Adrenal gland (tissue), 12 donors: Measurements from ENCODE around the gene PTPN23. TPM values are rescaled to one million over a fixed set of nuclear protein-coding genes. Genes with fewer than 3 reads are reported as not detected.

ENCODE experiments used
- DNase-seq, 7 donors: peaks; one replicate each; pipeline ENCODE4 v3.0.0-alpha.2; 2019 to 2020
- H3K27ac ChIP-seq, 5 donors: fragments of 200-600 bp; sonication (generic) in 4 of 5; 1 replicate in 3 of 5; 2 replicates in 2 of 5; pipeline versions ENCODE4 v1.5.1 to v1.8.0; 2016 to 2020; ENCODE audit warnings: mild to moderate bottlenecking in 1 of 5
- H3K27me3 ChIP-seq: fragments of 200-600 bp; 2 replicates; pipeline ENCODE4 v1.8.0; 2021
- H3K36me3 ChIP-seq, 2 donors: fragments of 200-600 bp; replicated peaks in 1 of 2; 1 replicate in 1 of 2; 2 replicates in 1 of 2; pipeline versions ENCODE4 v1.5.1 to v1.8.0; 2018 to 2022
- H3K4me1 ChIP-seq, 2 donors: fragments of 200-600 bp; replicated peaks in 1 of 2; 1 replicate in 1 of 2; 2 replicates in 1 of 2; pipeline versions ENCODE4 v1.5.1 to v1.8.0; 2018 to 2021
- H3K4me3 ChIP-seq, 4 donors: fragments of 200-600 bp; sonication (generic) in 3 of 4; one replicate each; pipeline ENCODE4 v1.5.1; 2016 to 2018
- H3K9me3 ChIP-seq, 3 donors: fragments of 200-600 bp; sonication (generic) in 1 of 3; replicated peaks in 1 of 3; 1 replicate in 2 of 3; 2 replicates in 1 of 3; pipeline versions ENCODE4 v1.5.1 to v1.8.0; 2016 to 2021
- CTCF ChIP-seq, 6 experiments: fragments of 450-650 bp in 4 of 6; fragments of 200-600 bp in 2 of 6; sonication (generic) in 1 of 6; IDR thresholded peaks; 1 replicate in 5 of 6; 2 replicates in 1 of 6; pipeline versions ENCODE4 v1.5.1 to v1.8.0; 2016 to 2021; ENCODE audit warnings: antibody characterized with exemption in 6 of 6, mild to moderate bottlenecking in 2 of 6, moderate library complexity in 1 of 6
- POLR2A ChIP-seq, 2 donors: fragments of 450-650 bp; IDR thresholded peaks; one replicate each; pipeline ENCODE4 v1.6.1; 2017; ENCODE audit warnings: antibody characterized with exemption in 2 of 2, mild to moderate bottlenecking in 2 of 2, moderate library complexity in 1 of 2
- WGBS, 4 donors: extraction: QIAGEN DNeasy Blood & Tissue Kit in 2 of 4; methylation state at CpG; one replicate each; pipeline versions ENCODE4 v1.1.5 to v1.1.7; 2013 to 2017; 5-methylcytosine and 5-hydroxymethylcytosine counted together
- intact Hi-C, 2 donors: fragments of 100-400 bp; cut with DNase I; formaldehyde crosslinking; loops; one replicate each; pipeline versions ENCODE4 v1.14.1 to v1.15.0; 2022 to 2023
- polyA plus RNA-seq, 3 donors: library from polyadenylated mRNA; stranded (reverse); fragments of 200-250 nt in 2 of 3; fragments of 350-450 nt in 1 of 3; fragmentation: Illumina TruSeq in 1 of 3; extraction: RNeasy Lipid Tissue Mini Kit (QIAGEN cat#74804) in 1 of 3; gene quantifications; one replicate each; pipeline ENCODE4 v1.2.3, GENCODE V29; 2013 to 2014
- total RNA-seq, 9 donors: library from RNA; depleted of rRNA in 4 of 9; stranded (reverse); fragments of >200 nt in 4 of 9; fragments of 120-200 nt in 1 of 9; fragmentation: NEBNext Ultra II Directional in 1 of 9; extraction: Animal tissue kit (Norgen Biotek cat#: 25700) in 1 of 9; gene quantifications; one replicate each; pipeline versions ENCODE4 v1.1.0 to v1.2.4, GENCODE V29; 2013 to 2023
- donor health status: healthy with polysubstance abuse.
- donor health status: Bipolar disorder and iron deficiency.
- donor health status: DM: yes; HTN: yes; CAD: no.
- donor health status: DM: no; HTN: no; CAD: no.
- donor health status: DM: no; HTN: no; CAD: no.
- donor health status: DM: yes; HTN: yes; CAD: no.

Gene PTPN23
- total and polyA plus RNA-seq, 12 donors = 8.4 to 70.0 (median 33.9) TPM

GRCh38 chr3:47404431-47404876, 23.6 kb downstream of the PTPN23 start:
- WGBS, 4 donors = 76 to 82% (median 79%) methylated on average over 8 to 13 of the region's 13 CpGs
- Histone ChIP-seq H3K4me3 (no peak overlapping the region), H3K27ac (peak overlapping the region in 4 of 5 donors; percentile 6 to 90 (median 55)), H3K4me1 (peaks cover 21 to 22% of the 10 kb centered on the region in 2 donors), H3K36me3 (peaks cover 0 to 35% of the 10 kb centered on the region in 2 donors), H3K27me3 (no peaks in the 10 kb centered on the region), H3K9me3 (no peaks in the 10 kb centered on the region)
- TF ChIP-seq POLR2A (IDR thresholded peaks at IDR 0.05) = no peak
- TF ChIP-seq CTCF (IDR thresholded peaks at IDR 0.05) = no peak
- intact Hi-C loops = no loop called here
- DNase-seq = peak in 2 of 7 donors; percentile 32 to 50

GRCh38 chr3:47404955-47405790, 24.4 kb downstream of the PTPN23 start:
- Histone ChIP-seq H3K4me3 (no peak overlapping the region), H3K36me3 (peaks cover 0 to 42% of the 10 kb centered on the region in 2 donors), H3K4me1 (peaks cover 21 to 22% of the 10 kb centered on the region in 2 donors), H3K27ac (peak overlapping the region in 4 of 5 donors; percentile 6 to 90 (median 55)), H3K27me3 (no peaks in the 10 kb centered on the region), H3K9me3 (no peaks in the 10 kb centered on the region)
- peak in 1 of 2 donors; percentile 19 for TF ChIP-seq POLR2A (IDR thresholded peaks at IDR 0.05)
- no peak for TF ChIP-seq CTCF (IDR thresholded peaks at IDR 0.05)
- 35 to 55% (median 46%) methylated on average over 6 to 9 of the region's 9 CpGs for WGBS, 4 donors
- peak in 6 of 7 donors; percentile 36 to 73 (median 67) for DNase-seq
- intact Hi-C loops = no loop called here

DNA sequence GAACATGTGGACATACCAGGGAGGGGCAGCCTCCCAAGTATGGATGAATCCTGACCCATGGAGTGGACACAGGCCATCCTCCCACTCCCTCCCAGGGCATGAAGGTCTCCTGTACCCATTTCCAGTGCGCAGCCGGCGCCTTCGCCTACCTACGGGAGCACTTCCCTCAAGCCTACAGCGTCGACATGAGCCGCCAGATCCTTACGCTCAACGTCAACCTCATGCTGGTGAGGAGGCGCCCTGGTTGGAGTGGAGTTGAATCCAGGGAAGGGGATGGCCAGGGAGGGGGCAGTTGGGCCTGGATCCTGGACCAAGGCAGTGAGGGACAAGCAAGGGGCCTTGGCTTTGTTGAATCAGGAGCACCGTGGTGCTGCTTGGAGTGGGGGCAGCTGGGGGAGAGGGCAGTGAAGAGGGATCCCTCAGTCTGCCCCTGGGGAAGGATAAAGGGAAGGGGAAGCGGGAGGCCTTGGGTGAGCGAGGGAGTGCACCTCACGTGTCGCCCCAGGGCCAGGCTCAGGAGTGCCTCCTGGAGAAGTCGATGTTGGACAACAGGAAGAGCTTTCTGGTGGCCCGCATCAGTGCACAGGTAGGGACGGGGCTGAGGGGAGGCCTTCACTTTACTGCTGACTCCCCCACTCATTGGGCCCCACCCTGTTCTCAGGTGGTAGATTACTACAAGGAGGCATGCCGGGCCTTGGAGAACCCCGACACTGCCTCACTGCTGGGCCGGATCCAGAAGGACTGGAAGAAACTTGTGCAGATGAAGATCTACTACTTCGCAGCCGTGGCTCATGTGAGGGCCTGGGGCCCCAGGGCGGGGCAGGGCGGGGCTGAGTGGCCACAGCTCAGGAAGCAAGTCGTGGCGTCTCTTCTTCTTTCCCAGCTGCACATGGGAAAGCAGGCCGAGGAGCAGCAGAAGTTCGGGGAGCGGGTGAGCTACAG, 25.3 kb downstream of the PTPN23 start:
- Histone ChIP-seq H3K4me1 (peaks cover 21 to 22% of the 10 kb centered on the region in 2 donors), H3K36me3 (peaks cover 0 to 46% of the 10 kb centered on the region in 2 donors), H3K27ac (peak overlapping the region in 4 of 5 donors; percentile 6 to 90 (median 55)), H3K4me3 (no peak overlapping the region), H3K27me3 (no peaks in the 10 kb centered on the region), H3K9me3 (no peaks in the 10 kb centered on the region)
- TF ChIP-seq POLR2A (IDR thresholded peaks at IDR 0.05) = no peak
- no peak for TF ChIP-seq CTCF (IDR thresholded peaks at IDR 0.05)
- 84 to 92% (median 90%) methylated on average over 27 to 31 of the region's 31 CpGs for WGBS, 4 donors
- intact Hi-C loops = no loop called here
- DNase-seq = peak in 1 of 7 donors; percentile 24

DNA sequence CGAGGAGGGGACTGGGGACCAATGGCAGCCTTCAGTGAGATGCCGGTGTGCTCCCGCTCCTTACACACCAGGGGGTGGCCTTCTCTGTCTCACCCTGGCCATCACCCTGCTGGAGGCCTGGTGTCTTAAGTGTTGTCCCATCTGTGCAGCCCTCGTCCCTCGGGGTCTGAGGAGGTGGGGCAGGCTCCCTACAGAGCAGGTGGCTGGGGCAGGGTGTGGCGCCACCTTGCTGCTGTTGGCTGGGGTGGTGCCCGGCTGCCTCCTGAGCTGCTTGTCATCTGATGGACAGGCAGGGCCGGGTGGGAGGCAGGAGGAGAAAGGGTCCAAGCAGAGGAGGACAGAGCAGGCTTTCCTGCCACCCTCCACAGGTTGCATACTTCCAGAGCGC, 25.9 kb downstream of the PTPN23 start:
- intact Hi-C loops = no loop called here
- TF ChIP-seq POLR2A (IDR thresholded peaks at IDR 0.05) (no peak), CTCF (IDR thresholded peaks at IDR 0.05) (no peak)
- 85 to 91% (median 89%) methylated on average over 6 to 9 of the region's 9 CpGs for WGBS, 4 donors
- no peak overlapping the region for H3K4me3 ChIP-seq
- H3K27me3 ChIP-seq = no peaks in the 10 kb centered on the region
- peaks cover 21 to 22% of the 10 kb centered on the region in 2 donors for H3K4me1 ChIP-seq
- H3K27ac ChIP-seq = peak overlapping the region in 1 of 5 donors; percentile 3
- DNase-seq = no peak
- no peaks in the 10 kb centered on the region for H3K9me3 ChIP-seq
- peaks cover 0 to 53% of the 10 kb centered on the region in 2 donors for H3K36me3 ChIP-seq
